ENCODE data around the gene ZNF280C.
"Not testable (repeated sequence)": the region's sequence is repeated elsewhere in the genome, so short reads cannot be mapped to it uniquely, and the experiment has no call there.

Gene ZNF280C

GRCh38 chrX:130246084-130246483 lies 22.6 kb downstream of the ZNF280C start:
- no peaks in the 10 kb centered on the region for H4K20me1 ChIP-seq (ENCODE audit: insufficient read depth)
- no peaks in the 10 kb centered on the region; the same call in 1 of the 2 replicates for H3K36me3 ChIP-seq (ENCODE audit: insufficient read depth)
- no peak overlapping the region for H2AFZ ChIP-seq (ENCODE audit: low read depth)
- H3K27me3 ChIP-seq (ENCODE audit: insufficient read depth, low read depth), result no peaks in the 10 kb centered on the region
- TF ChIP-seq CTCF (conservative IDR thresholded peaks at IDR 0.05; ENCODE audit: low read depth, low read length), result no peak
- H3K4me3 ChIP-seq (IDR thresholded peaks at IDR 0.05; ENCODE audit: insufficient read depth, low read depth, low read length), result no peak overlapping the region
- H3K79me2 ChIP-seq (ENCODE audit: insufficient read depth, low read depth), result no peaks in the 10 kb centered on the region
- H3K27ac ChIP-seq, result no peak overlapping the region
- H3K4me1 ChIP-seq (ENCODE audit: low read depth, poor library complexity, severe bottlenecking), result no peaks in the 10 kb centered on the region
- H3K9ac ChIP-seq, result no peak overlapping the region
- H3K4me2 ChIP-seq, result no peak overlapping the region

DNA sequence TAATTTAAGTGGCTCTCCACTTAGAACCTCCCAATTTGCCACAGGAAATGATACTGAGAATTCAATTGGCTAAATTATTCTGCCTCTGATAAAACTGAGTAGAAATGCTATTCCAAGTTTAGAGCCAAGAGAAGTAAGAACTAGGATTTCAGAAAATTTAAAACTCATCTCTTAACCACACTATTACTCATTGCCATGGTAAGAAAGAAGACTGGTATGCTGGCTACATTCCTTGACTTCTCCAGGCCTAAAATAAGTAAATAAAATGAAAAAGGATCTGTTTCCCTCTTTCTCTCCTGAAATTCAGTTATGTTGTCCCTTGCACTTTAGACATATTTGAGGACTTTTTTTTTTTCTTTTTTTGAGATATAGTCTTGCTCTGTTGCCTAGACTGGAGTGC lies 23.3 kb downstream of the ZNF280C start:
- no peak for TF ChIP-seq CTCF (conservative IDR thresholded peaks at IDR 0.05; ENCODE audit: low read depth, low read length)
- Histone ChIP-seq H3K36me3 (ENCODE audit: insufficient read depth) (no peaks in the 10 kb centered on the region; the same call in 1 of the 2 replicates), H3K79me2 (ENCODE audit: insufficient read depth, low read depth) (no peaks in the 10 kb centered on the region), H2AFZ (ENCODE audit: low read depth) (no peak overlapping the region), H3K4me1 (ENCODE audit: low read depth, poor library complexity, severe bottlenecking) (no peaks in the 10 kb centered on the region), H3K27me3 (ENCODE audit: insufficient read depth, low read depth) (no peaks in the 10 kb centered on the region), H4K20me1 (ENCODE audit: insufficient read depth) (no peaks in the 10 kb centered on the region), H3K9ac (no peak overlapping the region), H3K27ac (no peak overlapping the region), H3K4me3 (IDR thresholded peaks at IDR 0.05; ENCODE audit: insufficient read depth, low read depth, low read length) (no peak overlapping the region), H3K4me2 (no peak overlapping the region)

DNA sequence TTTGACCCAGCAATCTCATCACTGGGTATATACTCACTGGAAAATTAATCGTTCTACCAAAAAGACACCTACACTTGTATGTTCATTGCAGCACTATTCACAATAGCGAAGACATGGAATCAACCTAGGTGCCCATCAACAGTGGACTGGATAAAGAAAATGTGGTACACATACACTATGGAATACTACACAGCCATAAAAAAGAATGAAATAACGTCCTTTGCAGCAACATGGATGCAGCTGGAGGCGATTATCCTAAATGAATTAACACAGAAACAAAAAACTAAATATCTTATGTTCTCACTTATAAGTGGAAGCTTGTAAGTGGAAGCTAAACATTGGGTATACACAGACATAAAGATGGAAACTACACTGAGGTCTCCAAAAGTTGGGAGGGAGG lies 37.5 kb downstream of the ZNF280C start:
- H3K4me2 ChIP-seq; H3K36me3 ChIP-seq (ENCODE audit: insufficient read depth); H2AFZ ChIP-seq (ENCODE audit: low read depth); H3K27ac ChIP-seq; H3K4me3 ChIP-seq (IDR thresholded peaks at IDR 0.05; ENCODE audit: insufficient read depth, low read depth, low read length); H3K9ac ChIP-seq; H3K79me2 ChIP-seq (ENCODE audit: insufficient read depth, low read depth); H4K20me1 ChIP-seq (ENCODE audit: insufficient read depth); H3K27me3 ChIP-seq (ENCODE audit: insufficient read depth, low read depth): not testable (repeated sequence)
- H3K4me1 ChIP-seq (ENCODE audit: low read depth, poor library complexity, severe bottlenecking), result peaks cover 36% of the 10 kb centered on the region

- Histone ChIP-seq H3K36me3 (ENCODE audit: insufficient read depth) (no peaks in the 10 kb centered on the region; the same call in 1 of the 2 replicates), H2AFZ (ENCODE audit: low read depth) (no peak overlapping the region), H3K27me3 (ENCODE audit: insufficient read depth, low read depth) (no peaks in the 10 kb centered on the region), H3K4me1 (ENCODE audit: low read depth, poor library complexity, severe bottlenecking) (peaks cover 28% of the 10 kb centered on the region), H3K27ac (peak overlapping the region; percentile 15; the same call in 1 of the 2 replicates), H3K4me2 (peak overlapping the region; percentile 23), H3K9ac (no peak overlapping the region), H3K79me2 (ENCODE audit: insufficient read depth, low read depth) (no peaks in the 10 kb centered on the region), H4K20me1 (ENCODE audit: insufficient read depth) (no peaks in the 10 kb centered on the region), H3K4me3 (IDR thresholded peaks at IDR 0.05; ENCODE audit: insufficient read depth, low read depth, low read length) (no peak overlapping the region)
- no peak for TF ChIP-seq CTCF (conservative IDR thresholded peaks at IDR 0.05; ENCODE audit: low read depth, low read length)
These were observed 39.8 kb downstream of the ZNF280C start for GRCh38 chrX:130228871-130229270.

DNA sequence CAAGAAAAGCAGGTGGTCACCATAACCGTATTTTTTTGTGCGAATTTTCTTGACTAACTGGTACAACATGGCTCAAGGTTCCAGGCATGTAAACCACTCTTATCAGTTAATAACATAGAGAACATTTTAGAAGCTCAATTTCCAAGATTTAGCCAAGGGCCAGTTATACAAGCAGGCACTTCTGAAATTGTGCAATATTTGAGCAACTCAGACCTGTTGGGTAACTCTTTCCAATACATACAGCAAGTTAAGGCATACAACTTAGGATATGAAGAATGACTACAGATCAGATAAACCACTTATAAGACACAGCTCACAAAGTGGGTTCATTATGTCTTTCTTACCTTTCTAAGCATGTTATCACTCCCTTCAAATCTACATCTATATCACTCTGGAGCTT lies 43.9 kb downstream of the ZNF280C start:
- TF ChIP-seq CTCF (conservative IDR thresholded peaks at IDR 0.05; ENCODE audit: low read depth, low read length), result no peak
- no peaks in the 10 kb centered on the region for H3K36me3 ChIP-seq (ENCODE audit: insufficient read depth)
- peaks cover 16% of the 10 kb centered on the region for H3K4me1 ChIP-seq (ENCODE audit: low read depth, poor library complexity, severe bottlenecking)
- H3K27me3 ChIP-seq (ENCODE audit: insufficient read depth, low read depth), result no peaks in the 10 kb centered on the region
- H3K4me2 ChIP-seq, result no peak overlapping the region
- no peak overlapping the region for H3K27ac ChIP-seq
- no peak overlapping the region for H3K4me3 ChIP-seq (IDR thresholded peaks at IDR 0.05; ENCODE audit: insufficient read depth, low read depth, low read length)
- H3K9ac ChIP-seq, result no peak overlapping the region
- no peaks in the 10 kb centered on the region for H3K79me2 ChIP-seq (ENCODE audit: insufficient read depth, low read depth)
- H4K20me1 ChIP-seq (ENCODE audit: insufficient read depth), result no peaks in the 10 kb centered on the region
- H2AFZ ChIP-seq (ENCODE audit: low read depth), result no peak overlapping the region

Measured in KMS-11 (cell line).